ENCODE data around the gene TTLL9.

The TTLL9 gene

DNA sequence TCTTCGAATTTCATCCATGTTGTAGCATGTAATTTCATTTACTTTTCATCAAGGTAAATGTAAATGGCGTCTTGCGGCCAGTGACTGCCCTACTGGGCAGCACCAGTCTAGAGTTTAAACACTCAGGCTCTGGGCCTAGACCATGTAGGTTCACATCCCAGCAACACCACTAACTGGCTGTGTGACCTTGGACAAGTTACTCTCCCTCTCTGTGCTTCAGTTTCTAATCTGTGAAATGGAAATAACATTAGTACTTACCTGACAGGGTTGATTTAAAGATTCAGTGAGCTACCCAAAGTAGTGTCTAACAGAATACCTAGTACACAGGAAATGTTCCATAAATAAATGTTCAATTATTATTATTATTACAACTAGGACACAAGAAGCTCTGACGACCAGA is 52.2 kb downstream of the TTLL9 start:
- TF ChIP-seq, protein P1, sequence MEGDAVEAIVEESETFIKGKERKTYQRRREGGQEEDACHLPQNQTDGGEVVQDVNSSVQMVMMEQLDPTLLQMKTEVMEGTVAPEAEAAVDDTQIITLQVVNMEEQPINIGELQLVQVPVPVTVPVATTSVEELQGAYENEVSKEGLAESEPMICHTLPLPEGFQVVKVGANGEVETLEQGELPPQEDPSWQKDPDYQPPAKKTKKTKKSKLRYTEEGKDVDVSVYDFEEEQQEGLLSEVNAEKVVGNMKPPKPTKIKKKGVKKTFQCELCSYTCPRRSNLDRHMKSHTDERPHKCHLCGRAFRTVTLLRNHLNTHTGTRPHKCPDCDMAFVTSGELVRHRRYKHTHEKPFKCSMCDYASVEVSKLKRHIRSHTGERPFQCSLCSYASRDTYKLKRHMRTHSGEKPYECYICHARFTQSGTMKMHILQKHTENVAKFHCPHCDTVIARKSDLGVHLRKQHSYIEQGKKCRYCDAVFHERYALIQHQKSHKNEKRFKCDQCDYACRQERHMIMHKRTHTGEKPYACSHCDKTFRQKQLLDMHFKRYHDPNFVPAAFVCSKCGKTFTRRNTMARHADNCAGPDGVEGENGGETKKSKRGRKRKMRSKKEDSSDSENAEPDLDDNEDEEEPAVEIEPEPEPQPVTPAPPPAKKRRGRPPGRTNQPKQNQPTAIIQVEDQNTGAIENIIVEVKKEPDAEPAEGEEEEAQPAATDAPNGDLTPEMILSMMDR (IDR thresholded peaks at IDR 0.05): no peak

DNA sequence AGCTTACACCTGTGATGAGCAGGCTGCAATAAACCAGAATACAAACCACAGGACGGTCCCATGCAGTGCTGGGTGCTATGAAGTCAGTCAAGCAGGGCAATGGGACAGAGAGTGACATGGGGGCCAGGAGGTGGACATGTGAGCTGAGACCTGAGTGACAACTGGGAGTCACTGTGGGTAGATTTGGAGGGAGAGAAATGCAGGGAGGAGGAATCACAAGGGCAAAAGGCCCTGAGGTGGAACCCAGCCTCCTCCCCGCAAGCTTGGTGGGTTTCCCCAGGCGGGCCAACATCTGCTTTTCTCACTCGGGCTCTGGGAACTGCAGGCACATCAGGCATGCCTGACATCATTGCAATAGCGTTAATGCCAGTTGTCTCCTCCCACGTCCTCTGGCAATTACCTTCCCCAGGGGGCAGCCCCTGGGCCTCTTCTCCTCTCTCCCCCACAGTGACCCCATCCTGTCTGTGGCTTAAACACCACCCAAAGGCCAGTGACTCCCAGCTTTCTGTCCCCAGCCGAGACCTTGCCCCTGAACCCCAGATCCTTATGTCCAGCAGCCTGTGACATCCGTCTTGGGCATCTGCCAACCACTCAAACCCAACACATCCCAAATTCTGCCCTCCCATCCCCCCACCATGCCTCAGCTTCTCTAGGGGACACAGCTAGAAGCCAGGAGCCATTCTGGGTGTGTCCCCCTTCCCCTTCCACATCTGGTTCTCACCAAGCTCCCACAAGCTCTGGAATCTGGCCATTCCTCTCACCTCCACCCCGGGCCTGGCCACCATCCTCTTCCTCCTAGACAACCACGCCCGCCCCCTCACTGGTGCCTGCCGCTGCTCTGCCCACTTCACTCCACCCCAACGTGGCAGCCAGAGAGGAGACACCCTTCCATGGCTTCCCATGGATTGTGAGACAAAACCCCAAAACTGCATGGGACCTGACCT is 53.2 kb downstream of the TTLL9 start:
- TF ChIP-seq, protein P1 (IDR thresholded peaks at IDR 0.05): no peak

DNA sequence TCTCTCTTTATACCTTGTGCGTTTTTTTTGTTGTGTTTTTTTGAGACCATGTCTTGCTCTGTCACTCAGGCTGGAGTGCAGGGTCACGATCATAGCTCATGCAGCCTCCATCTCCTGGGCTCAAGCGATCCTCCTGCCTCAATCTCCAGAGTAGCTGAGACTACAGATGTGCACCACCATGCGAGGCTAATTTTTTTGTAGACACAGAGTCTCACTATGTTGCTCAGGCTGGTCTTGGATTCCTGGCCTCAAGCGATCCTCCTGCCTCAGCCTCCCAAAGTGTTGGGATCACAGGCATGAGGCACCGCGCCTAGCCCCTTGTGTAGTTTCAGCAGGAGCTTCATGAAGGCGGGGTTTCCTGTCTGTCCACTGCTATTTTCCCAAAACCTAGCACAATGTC is 54.1 kb downstream of the TTLL9 start:
- TF ChIP-seq, protein P1 (IDR thresholded peaks at IDR 0.05): no peak

DNA sequence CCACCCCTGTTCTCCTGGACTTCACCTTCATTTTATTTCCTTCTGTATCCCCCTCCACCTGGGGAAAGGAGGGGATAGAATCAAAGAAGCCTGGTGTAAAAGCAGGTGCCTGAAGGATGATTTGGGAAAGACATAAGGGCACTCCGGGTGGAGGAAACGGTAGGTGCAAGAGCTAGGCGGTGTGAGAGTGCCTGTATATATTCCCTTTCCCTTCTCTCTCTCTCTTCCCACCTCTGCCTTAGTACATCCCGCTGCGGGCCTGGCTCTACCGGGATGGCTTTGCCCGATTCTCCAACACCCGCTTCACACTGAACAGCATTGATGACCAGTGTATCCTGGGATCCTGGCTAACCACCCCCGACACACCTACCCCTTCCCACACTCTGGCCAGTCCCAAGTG is 55.2 kb downstream of the TTLL9 start:
- TF ChIP-seq, protein P1 (IDR thresholded peaks at IDR 0.05): no peak

DNA sequence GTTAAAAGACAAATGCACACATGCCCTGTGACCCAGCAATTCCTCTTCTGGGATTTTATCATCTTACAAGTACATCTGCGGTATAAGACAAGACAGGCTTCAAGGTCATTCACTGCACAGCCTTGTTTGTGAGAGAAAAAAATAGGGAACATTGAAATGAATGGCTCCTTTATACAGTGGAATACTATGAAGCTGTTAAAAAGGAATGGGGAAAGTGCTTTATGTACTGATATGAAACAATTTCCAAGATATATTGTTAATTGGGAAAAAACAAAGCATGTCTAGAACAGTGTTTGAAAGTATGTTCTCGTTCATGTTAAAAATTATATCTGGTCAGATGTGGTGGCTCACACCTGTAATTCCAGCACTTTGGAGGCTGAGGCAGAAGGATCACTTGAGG is 56.1 kb downstream of the TTLL9 start:
- TF ChIP-seq, protein P1 (IDR thresholded peaks at IDR 0.05): no peak

DNA sequence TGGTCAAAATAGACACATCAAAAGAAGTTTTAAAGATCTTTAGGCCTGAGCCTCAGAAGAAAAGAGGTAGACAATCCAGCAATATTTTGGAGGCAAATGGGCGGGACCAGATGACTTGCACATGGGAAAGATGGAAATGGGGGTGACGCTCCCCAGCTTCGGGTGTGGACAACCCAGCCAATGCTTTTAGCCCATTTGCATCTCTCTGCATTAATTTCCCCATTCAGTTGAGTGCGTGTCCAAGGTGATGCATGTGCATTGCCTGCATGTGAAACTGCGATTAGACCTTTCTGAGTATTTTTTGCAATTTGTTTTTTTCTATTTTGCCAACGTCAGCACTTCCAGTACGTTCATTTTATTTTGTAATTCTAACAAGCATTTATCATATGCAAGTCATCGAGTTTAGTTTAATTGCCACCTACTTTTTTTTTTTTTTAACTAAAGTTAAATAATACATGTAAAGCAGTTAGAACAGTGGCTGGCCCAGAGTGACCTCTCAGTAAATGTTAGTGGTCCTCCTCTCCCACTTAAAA is 57.3 kb downstream of the TTLL9 start:
- TF ChIP-seq, protein P1 (IDR thresholded peaks at IDR 0.05): no peak

DNA sequence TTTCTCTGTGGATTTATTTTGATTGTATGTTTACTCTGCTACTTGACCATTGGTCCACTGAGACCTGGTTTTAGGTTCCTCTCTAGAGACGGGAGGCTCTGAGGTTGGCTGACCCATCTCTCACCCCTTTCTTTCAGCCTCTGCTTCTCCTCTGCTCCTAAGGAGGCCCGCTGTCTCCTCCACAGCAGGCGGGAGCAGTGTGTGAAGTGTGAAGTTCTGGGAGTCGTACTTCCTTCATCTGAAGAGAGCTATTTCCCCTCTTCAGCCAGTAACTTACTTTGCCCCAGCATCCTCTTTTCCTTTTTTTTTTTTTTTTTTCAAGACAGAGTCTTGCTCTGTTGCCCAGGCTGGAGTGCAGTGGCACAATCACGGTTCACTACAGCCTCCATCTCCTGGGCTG is 60.3 kb downstream of the TTLL9 start:
- TF ChIP-seq, protein P1 (IDR thresholded peaks at IDR 0.05): no peak

Measured in LNCAP (cell line).